VCaP (cell line): ENCODE measurements around the gene C19orf85.
A peak's percentile ranks its signal among the peaks of the same experiment; 100 is the strongest.

ENCODE experiments used
- H3K27ac ChIP-seq: fragments of 450-650 bp; 2 replicates; pipeline ENCODE4 v1.5.1; 2017
- TF ChIP-seq, protein P1 (sequence below): fragments of 450-650 bp; conservative IDR thresholded peaks from 2 replicates; pipeline ENCODE4 v1.5.1; 2017; ENCODE audit warnings: mild to moderate bottlenecking, moderate library complexity

The C19orf85 gene

DNA sequence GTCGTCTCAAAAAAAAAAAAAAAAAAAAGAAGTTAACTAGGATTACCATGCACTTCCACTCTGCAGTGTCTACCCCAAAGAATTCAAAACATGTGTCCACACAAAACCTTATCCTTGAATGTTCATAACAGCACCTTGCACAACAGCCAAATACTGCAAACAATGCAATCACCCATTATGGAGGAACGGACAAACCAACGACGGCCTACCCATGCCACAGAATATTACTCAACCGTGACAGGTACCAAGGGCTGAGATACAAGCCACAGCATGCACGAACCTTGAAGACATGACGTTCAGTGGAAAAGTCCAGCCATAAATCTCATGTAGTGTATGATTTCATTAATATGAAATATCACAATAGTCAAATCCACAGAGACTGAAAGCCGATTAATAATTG lies 18.5 kb downstream of the C19orf85 start:
- no peak overlapping the region for H3K27ac ChIP-seq
- TF ChIP-seq, protein P1, sequence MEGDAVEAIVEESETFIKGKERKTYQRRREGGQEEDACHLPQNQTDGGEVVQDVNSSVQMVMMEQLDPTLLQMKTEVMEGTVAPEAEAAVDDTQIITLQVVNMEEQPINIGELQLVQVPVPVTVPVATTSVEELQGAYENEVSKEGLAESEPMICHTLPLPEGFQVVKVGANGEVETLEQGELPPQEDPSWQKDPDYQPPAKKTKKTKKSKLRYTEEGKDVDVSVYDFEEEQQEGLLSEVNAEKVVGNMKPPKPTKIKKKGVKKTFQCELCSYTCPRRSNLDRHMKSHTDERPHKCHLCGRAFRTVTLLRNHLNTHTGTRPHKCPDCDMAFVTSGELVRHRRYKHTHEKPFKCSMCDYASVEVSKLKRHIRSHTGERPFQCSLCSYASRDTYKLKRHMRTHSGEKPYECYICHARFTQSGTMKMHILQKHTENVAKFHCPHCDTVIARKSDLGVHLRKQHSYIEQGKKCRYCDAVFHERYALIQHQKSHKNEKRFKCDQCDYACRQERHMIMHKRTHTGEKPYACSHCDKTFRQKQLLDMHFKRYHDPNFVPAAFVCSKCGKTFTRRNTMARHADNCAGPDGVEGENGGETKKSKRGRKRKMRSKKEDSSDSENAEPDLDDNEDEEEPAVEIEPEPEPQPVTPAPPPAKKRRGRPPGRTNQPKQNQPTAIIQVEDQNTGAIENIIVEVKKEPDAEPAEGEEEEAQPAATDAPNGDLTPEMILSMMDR, result no peak

GRCh38 chr19:55444646-55445045 lies 19.9 kb downstream of the C19orf85 start:
- H3K27ac ChIP-seq, result no peak overlapping the region
- TF ChIP-seq, protein P1, result no peak

DNA sequence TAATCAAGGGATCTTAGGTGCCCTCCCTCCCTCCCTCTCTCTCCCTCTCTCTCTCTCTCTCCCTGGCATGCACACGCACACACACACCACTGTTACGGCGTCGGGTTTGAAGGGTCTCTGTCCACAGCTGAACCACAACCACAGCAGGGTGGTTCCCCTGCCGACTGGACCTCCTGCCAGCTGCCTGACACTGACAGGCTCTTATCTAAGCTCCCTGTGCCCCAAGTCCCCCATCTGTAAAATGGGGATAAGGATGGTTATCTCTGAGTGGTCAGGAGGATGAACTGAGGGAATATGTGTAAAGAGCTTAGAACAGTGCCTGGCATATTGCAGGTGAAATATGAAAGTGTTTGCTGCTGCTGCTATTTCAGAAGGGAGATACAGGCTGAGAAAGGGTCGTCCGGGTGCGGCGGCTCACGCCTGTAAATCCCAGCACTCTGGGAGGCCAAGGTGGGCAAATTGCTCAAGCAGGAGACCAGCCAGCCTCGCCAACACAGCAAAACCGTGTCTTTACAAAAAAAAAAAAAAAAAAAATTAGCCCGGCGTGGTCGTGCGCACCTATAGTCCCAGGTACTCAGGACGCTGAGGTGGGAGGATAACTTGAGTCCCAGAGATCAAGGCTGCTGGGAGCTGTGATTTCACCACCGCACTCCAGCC lies 20.6 kb downstream of the C19orf85 start:
- TF ChIP-seq, protein P1, result no peak
- no peak overlapping the region for H3K27ac ChIP-seq

- no peak within 1 kb of the TSS for H3K27ac ChIP-seq
Measured at GRCh38 chr19:55443045-55443823, 21.3 kb downstream of the C19orf85 start, which contains the start of gene SHISA7. Gene SHISA7, minus strand, starts transcription at chr19:55443300. Its CDS starts 437 bp downstream, at chr19:55442863.

DNA sequence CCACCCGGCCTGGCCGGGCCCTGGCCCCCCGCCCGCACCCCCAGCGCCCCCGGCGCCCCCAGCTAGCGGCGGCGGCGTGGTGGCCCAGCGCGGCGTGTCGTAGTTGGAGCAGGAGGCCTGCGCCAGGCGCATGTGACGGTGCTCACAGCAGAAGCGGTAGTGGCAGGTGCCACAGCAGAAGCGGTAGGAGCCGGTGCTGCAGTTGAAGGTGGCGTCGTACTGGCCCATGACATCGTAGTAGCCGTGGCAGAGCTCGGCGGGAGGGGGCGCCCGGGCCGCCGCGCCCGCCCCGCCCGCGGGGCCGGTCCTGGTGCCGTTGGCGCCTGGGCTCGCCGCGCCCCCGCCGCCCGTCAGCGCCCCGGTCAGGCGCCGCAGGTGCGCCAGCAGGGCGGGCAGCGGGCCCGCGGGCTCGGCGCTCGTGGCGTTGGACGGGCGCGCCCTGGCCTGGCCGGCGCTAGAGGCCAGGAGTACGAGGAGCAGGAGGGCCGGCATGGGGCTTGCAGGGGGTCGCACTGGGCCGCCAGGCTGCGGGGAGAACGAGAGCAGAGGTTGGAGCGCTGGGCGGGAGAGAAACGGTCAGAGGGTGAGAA lies 22.1 kb downstream of the C19orf85 start:
- no peak overlapping the region for H3K27ac ChIP-seq
- TF ChIP-seq, protein P1, result peak; percentile 19; the same call in 1 of the 2 replicates

More at GRCh38 chr19:55443045-55443823, 21.3 kb downstream of the C19orf85 start, which contains the start of gene SHISA7:
- TF ChIP-seq, protein P1, result no peak

DNA sequence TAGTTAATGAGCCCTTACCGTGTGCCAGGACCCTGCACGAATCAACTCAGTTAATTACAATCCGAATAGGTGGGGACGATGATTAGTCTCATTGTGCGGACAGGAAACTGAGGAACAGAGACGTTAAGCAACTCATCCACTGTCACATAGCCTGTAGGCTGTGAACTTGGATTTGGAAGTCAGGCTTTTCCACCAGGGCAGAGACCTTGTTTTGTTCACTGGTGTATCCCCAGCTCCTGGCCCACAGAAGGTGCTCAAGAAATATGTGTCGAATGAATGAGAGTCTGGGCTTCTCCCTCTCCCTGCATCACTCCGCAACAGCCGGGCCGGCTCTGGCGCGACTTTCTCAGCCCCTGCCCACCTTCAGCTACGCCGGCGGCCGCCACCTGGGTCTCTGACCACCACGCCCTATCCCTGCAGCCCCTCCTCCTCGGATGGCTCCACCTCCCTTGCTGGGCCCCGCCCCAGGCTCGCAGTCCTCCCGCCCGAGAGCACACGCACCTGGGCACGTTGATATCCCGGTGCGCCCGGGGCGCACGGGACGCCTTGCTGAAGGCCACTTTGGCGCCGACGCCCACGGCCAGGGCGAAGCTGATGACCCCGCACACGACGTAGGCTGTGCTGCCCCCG lies 22.7 kb downstream of the C19orf85 start:
- H3K27ac ChIP-seq, result no peak overlapping the region
- TF ChIP-seq, protein P1, result no peak

DNA sequence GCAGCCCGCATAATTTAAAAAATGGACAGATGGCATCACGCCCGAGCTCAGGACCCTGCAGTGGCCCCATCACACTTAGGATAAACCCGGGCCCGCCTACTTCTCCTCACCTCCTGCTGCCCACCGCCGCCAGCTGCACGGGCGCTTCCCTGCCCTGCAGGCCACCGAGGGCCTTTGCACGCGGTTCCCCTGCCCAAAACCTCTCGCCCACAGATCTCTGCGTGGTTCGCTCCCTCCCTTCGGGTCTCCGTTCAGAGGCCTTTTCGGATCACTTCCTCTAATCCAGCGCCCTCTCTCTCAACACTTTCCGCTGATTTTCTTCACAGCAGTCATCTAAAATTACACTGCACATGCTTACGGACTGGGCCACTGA lies 23.2 kb downstream of the C19orf85 start:
- no peak overlapping the region for H3K27ac ChIP-seq
- TF ChIP-seq, protein P1, result no peak
